ENCODE results near the gene CNKSR3. TPM values are rescaled to one million over a fixed set of nuclear protein-coding genes. Genes with fewer than 3 reads are reported as not detected.
A peak's percentile ranks its signal among the peaks of the same experiment; 100 is the strongest.

CNKSR3 gene
- total and polyA plus RNA-seq, 2 experiments from 2014 or later: 1.9 to 5.7 TPM

- Histone ChIP-seq H3K9me2 (ENCODE audit: insufficient read depth) (no peaks in the 10 kb centered on the region), H3K36me3 (ENCODE audit: insufficient read depth) (no peaks in the 10 kb centered on the region; the same call in 1 of the 2 replicates), H3K79me2 (replicated peaks; ENCODE audit: insufficient read depth) (peaks cover 8% of the 10 kb centered on the region), H3K27ac (ENCODE audit: low read depth) (no peak overlapping the region), H3K4me2 (peak overlapping the region; percentile 76), H3F3A (replicated peaks; ENCODE audit: low read depth) (0 out of 2 replicates have a peak, but pooled peaks cover 3% of the 10 kb centered on the region), H2AFZ (peak overlapping the region; percentile 90), H3K27me3 (ENCODE audit: insufficient read depth) (peaks cover 87% of the 10 kb centered on the region), H3K4me1 (ENCODE audit: insufficient read depth) (peaks cover 42% of the 10 kb centered on the region), H4K20me1 (replicated peaks; ENCODE audit: insufficient read depth) (peaks cover 10% of the 10 kb centered on the region), H3K4me3 (peak overlapping the region; percentile 88)
- Mint-ChIP-seq H3K9me3 (no peaks in the 10 kb centered on the region), H3K4me1 (peaks cover 37% of the 10 kb centered on the region), H3K27ac (no peak overlapping the region), H3K36me3 (ENCODE audit: low read depth) (0 out of 3 replicates have a peak, but pooled peaks cover 9% of the 10 kb centered on the region), H3K4me3 (peak overlapping the region; percentile 78), H3K27me3 (ENCODE audit: insufficient read depth, low read depth, poor library complexity) (peaks cover 33% of the 10 kb centered on the region)
- ATAC-seq: peak; percentile 20
- peak; percentile 52 for DNase-seq (ENCODE audit: low spot score)
- TF ChIP-seq, protein P1, sequence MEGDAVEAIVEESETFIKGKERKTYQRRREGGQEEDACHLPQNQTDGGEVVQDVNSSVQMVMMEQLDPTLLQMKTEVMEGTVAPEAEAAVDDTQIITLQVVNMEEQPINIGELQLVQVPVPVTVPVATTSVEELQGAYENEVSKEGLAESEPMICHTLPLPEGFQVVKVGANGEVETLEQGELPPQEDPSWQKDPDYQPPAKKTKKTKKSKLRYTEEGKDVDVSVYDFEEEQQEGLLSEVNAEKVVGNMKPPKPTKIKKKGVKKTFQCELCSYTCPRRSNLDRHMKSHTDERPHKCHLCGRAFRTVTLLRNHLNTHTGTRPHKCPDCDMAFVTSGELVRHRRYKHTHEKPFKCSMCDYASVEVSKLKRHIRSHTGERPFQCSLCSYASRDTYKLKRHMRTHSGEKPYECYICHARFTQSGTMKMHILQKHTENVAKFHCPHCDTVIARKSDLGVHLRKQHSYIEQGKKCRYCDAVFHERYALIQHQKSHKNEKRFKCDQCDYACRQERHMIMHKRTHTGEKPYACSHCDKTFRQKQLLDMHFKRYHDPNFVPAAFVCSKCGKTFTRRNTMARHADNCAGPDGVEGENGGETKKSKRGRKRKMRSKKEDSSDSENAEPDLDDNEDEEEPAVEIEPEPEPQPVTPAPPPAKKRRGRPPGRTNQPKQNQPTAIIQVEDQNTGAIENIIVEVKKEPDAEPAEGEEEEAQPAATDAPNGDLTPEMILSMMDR (conservative IDR thresholded peaks at IDR 0.05; ENCODE audit: low read depth in 2 of 2): 0 out of 4 replicates have a peak, but pooled peaks of 1 of the 2 experiments have one; percentile 4
- TF ChIP-seq EZH2 (IDR thresholded peaks at IDR 0.05; ENCODE audit: low read depth, unreplicated experiment): peak; percentile 16
- TF ChIP-seq CREB1 (CRISPR knock-in tag; IDR thresholded peaks at IDR 0.05; ENCODE audit: low read depth): no peak
These were observed 903 bp downstream of the CNKSR3 start for GRCh38 chr6:154509421-154510143.

- ATAC-seq: no peak
- no peak overlapping the region for H3K27ac Mint-ChIP-seq
- TF ChIP-seq JUNB (IDR thresholded peaks at IDR 0.05; ENCODE audit: unreplicated experiment) (no peak), REST (IDR thresholded peaks at IDR 0.05; ENCODE audit: unreplicated experiment) (no peak), STAT1 (IDR thresholded peaks at IDR 0.05; ENCODE audit: unreplicated experiment) (no peak), NANOG (IDR thresholded peaks at IDR 0.05; ENCODE audit: borderline replicate concordance) (no peak; the same call in 1 of the 2 replicates), EZH2phosphoT487 (IDR thresholded peaks at IDR 0.05; ENCODE audit: unreplicated experiment) (no peak), EZH2 (IDR thresholded peaks at IDR 0.05; ENCODE audit: low read depth, unreplicated experiment) (no peak), ZNF114 (CRISPR knock-in tag; IDR thresholded peaks at IDR 0.05) (no peak), ZNF331 (CRISPR knock-in tag; IDR thresholded peaks at IDR 0.05; ENCODE audit: low read depth) (no peak), CREB1 (CRISPR knock-in tag; IDR thresholded peaks at IDR 0.05; ENCODE audit: low read depth) (no peak), POLR2AphosphoS5 (IDR thresholded peaks at IDR 0.05; ENCODE audit: low read depth) (no peak)
- TF ChIP-seq, protein P1 (conservative IDR thresholded peaks at IDR 0.05; ENCODE audit: low read depth in 2 of 2): no peak
- TF ChIP-seq, protein P2, sequence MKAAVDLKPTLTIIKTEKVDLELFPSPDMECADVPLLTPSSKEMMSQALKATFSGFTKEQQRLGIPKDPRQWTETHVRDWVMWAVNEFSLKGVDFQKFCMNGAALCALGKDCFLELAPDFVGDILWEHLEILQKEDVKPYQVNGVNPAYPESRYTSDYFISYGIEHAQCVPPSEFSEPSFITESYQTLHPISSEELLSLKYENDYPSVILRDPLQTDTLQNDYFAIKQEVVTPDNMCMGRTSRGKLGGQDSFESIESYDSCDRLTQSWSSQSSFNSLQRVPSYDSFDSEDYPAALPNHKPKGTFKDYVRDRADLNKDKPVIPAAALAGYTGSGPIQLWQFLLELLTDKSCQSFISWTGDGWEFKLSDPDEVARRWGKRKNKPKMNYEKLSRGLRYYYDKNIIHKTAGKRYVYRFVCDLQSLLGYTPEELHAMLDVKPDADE (IDR thresholded peaks at IDR 0.05): no peak
These were observed 1.7 kb downstream of the CNKSR3 start for GRCh38 chr6:154508573-154509375.

More at GRCh38 chr6:154508573-154509375, 1.7 kb downstream of the CNKSR3 start:
- Histone ChIP-seq H3K4me2 (peak overlapping the region; percentile 76), H4K20me1 (replicated peaks; ENCODE audit: insufficient read depth) (peaks cover 17% of the 10 kb centered on the region), H2AFZ (no peak overlapping the region), H3K79me2 (replicated peaks; ENCODE audit: insufficient read depth) (peaks cover 8% of the 10 kb centered on the region), H3K9me2 (ENCODE audit: insufficient read depth) (no peaks in the 10 kb centered on the region), H3K4me1 (ENCODE audit: insufficient read depth) (peaks cover 41% of the 10 kb centered on the region), H3K27me3 (ENCODE audit: insufficient read depth) (peaks cover 86% of the 10 kb centered on the region), H3K4me3 (peak overlapping the region; percentile 88), H3K36me3 (ENCODE audit: insufficient read depth) (no peaks in the 10 kb centered on the region; the same call in 1 of the 2 replicates), H3F3A (replicated peaks; ENCODE audit: low read depth) (0 out of 2 replicates have a peak, but pooled peaks cover 3% of the 10 kb centered on the region), H3K27ac (ENCODE audit: low read depth) (no peak overlapping the region)
- H3K27me3 Mint-ChIP-seq (ENCODE audit: insufficient read depth, low read depth, poor library complexity): peaks cover 37% of the 10 kb centered on the region
- H3K9me3 Mint-ChIP-seq: no peaks in the 10 kb centered on the region
- no peak for DNase-seq (ENCODE audit: low spot score)
- H3K4me1 Mint-ChIP-seq: peaks cover 37% of the 10 kb centered on the region
- peak overlapping the region; percentile 78 for H3K4me3 Mint-ChIP-seq
- 0 out of 3 replicates have a peak, but pooled peaks cover 9% of the 10 kb centered on the region for H3K36me3 Mint-ChIP-seq (ENCODE audit: low read depth)

Measured in GM23338 (cell line).